ENCODE results near the gene MT1X.
A peak's percentile ranks its signal among the peaks of the same experiment; 100 is the strongest.

Gene MT1X

DNA sequence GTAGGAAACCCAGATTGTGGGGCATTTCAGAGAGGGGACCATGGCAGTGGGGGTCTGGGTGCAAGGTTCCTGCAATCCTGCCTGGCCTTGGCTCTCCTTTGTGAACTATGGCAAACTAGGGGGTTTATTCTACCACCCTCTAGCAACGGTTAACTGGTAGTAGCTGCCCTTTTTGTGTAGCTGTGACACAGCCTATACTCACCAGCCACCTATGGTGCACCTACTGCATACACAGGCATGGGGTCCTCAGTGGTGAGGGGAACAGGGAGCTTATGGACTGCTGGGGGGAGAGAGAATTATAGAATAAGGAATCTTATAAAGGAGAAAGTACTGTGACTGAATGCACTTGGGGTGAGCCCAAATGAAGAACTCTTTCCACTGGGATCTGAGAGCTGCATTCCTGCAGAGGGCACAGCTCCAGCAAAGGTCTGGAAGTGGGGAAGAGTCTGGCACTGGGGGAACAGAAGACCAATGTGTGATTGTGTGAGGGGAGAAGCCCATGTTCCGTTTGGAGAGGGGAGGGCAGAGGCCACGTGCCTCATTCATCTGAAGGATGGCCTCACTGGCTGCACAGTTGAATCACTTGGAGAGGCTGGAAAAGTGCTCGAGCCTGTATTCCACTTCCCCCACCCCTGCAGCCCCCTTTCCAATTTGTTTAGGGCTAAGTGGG, 2.1 kb downstream of the MT1X start:
- peak overlapping the region; percentile 87 for H3K4me2 ChIP-seq (ENCODE audit: low read length)
- H3K27me3 ChIP-seq (ENCODE audit: control insufficient read depth, insufficient read depth, low read length), result no peaks in the 10 kb centered on the region
- H3K9me3 ChIP-seq (replicated peaks; ENCODE audit: low read length), result no peaks in the 10 kb centered on the region
- H3K9ac ChIP-seq (ENCODE audit: low read depth, low read length), result no peak overlapping the region
- H3K36me3 ChIP-seq (ENCODE audit: insufficient read depth, low read length), result no peaks in the 10 kb centered on the region
- no peak overlapping the region for H3K4me3 ChIP-seq (ENCODE audit: low read length)
- H3K4me1 ChIP-seq (ENCODE audit: control insufficient read depth, insufficient read depth, low read length), result peaks cover 32% of the 10 kb centered on the region

DNA sequence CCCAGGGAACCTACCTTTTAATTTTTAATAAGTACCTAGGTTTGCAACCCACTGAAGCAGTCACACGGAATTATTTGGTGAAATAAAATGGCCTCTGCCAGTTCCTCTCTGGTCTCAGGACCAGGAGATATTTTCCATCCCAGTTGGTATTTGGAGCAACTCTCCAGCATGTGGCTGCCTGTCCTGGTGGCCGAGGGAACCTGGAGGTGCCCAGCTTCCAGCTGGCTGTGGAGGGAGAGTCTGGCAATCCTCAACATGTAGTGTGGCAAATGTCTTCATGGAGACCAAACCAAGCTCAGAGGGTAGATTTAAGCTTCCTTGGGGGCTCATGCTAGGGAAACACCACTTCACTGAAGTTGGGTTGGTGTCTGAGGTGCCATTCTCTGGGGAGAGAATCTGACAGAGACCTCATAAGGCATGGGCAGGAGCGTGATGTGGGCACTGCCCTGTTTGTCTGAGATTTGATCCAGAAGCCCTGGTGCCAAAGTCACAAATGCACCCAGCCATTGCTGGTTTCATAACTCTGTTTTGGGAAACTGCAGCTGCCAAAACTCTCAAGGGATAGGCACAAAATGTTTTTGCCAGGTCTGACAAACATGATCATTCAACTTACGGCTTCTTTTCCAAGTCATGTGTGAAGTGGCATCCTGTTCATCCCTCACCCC, 2.8 kb downstream of the MT1X start:
- no peaks in the 10 kb centered on the region for H3K9me3 ChIP-seq (replicated peaks; ENCODE audit: low read length)
- no peaks in the 10 kb centered on the region for H3K36me3 ChIP-seq (ENCODE audit: insufficient read depth, low read length)

DNA sequence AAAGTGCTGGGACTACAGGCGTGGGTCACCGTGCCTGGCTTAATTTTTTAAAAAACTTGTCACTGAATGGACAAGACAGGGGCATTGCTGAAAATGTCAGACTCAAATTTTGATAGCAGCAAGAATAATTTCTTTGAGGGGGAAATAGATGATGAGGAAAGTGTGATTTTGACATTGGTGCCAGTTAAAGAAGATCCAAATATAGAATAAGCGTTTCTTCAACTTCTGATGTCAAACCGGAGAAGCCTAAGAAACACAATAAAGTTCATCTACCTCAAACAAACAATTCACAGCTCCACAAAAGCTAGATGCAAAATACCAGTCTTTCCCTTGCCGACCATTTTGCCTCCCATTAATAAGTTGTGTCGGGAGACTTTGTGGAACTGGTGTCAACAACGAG, 4.5 kb downstream of the MT1X start:
- Histone ChIP-seq H3K9me3 (replicated peaks; ENCODE audit: low read length) (no peaks in the 10 kb centered on the region), H3K36me3 (ENCODE audit: insufficient read depth, low read length) (no peaks in the 10 kb centered on the region), H3K9ac (ENCODE audit: low read depth, low read length) (no peak overlapping the region), H3K4me3 (ENCODE audit: low read length) (no peak overlapping the region), H3K27me3 (ENCODE audit: control insufficient read depth, insufficient read depth, low read length) (no peaks in the 10 kb centered on the region), H3K4me2 (ENCODE audit: low read length) (no peak overlapping the region), H3K4me1 (ENCODE audit: control insufficient read depth, insufficient read depth, low read length) (peaks cover 36% of the 10 kb centered on the region)

More for the DNA sequence above, 2.8 kb downstream of the MT1X start:
- H3K4me2 ChIP-seq (ENCODE audit: low read length), result peak overlapping the region; percentile 87
- no peak overlapping the region for H3K4me3 ChIP-seq (ENCODE audit: low read length)
- no peaks in the 10 kb centered on the region for H3K27me3 ChIP-seq (ENCODE audit: control insufficient read depth, insufficient read depth, low read length)
- no peak overlapping the region for H3K9ac ChIP-seq (ENCODE audit: low read depth, low read length)
- peaks cover 37% of the 10 kb centered on the region for H3K4me1 ChIP-seq (ENCODE audit: control insufficient read depth, insufficient read depth, low read length)

DNA sequence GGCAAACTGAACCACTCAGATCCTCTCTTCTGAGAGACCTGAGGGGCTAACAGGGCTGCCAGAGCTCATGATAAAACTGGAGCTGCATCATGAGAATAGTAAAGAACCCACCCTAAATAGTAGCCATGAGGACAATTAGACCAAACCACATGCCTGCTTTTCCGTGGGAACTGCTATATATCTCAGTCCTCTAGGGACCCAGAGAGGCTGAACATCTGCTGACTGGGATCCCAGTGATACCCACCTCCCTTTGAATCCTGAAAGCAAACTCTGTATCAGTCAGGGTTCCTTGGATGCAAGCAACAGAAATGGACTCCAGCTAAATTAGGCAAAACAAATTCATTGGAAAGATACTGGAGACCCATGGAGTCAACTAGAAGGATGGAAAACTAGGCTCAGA, 6.5 kb downstream of the MT1X start:
- Histone ChIP-seq H3K4me1 (ENCODE audit: control insufficient read depth, insufficient read depth, low read length) (peaks cover 26% of the 10 kb centered on the region), H3K27me3 (ENCODE audit: control insufficient read depth, insufficient read depth, low read length) (no peaks in the 10 kb centered on the region), H3K9me3 (replicated peaks; ENCODE audit: low read length) (no peaks in the 10 kb centered on the region)

DNA sequence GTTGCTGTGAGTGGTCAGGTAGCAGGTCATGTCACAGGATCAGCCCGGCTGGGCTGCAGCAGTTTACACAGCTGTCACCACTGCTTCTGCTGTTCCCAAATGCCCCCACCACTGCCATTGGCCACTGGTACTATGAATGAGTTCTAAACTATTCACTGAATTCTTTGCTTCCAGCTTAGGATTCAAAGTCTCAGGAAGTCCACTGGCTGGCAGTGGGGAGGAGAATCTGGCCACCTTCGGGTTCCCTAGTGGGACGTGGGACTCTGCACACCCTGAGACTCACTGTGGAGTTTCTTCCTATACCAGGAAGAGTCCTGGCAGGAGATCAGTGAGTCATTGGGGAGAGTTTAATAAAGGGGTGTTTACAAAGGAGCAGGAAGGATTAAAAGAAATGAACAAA, 6.9 kb downstream of the MT1X start:
- H3K9me3 ChIP-seq (replicated peaks; ENCODE audit: low read length), result no peaks in the 10 kb centered on the region
- H3K36me3 ChIP-seq (ENCODE audit: insufficient read depth, low read length), result no peaks in the 10 kb centered on the region
- H3K27me3 ChIP-seq (ENCODE audit: control insufficient read depth, insufficient read depth, low read length), result no peaks in the 10 kb centered on the region
- no peak overlapping the region for H3K4me3 ChIP-seq (ENCODE audit: low read length)
- H3K4me2 ChIP-seq (ENCODE audit: low read length), result peak overlapping the region; percentile 3
- no peak overlapping the region for H3K9ac ChIP-seq (ENCODE audit: low read depth, low read length)
- H3K4me1 ChIP-seq (ENCODE audit: control insufficient read depth, insufficient read depth, low read length), result peaks cover 22% of the 10 kb centered on the region

More for the DNA sequence above, 6.5 kb downstream of the MT1X start:
- no peak overlapping the region for H3K9ac ChIP-seq (ENCODE audit: low read depth, low read length)
- peak overlapping the region; percentile 3 for H3K4me2 ChIP-seq (ENCODE audit: low read length)
- no peaks in the 10 kb centered on the region for H3K36me3 ChIP-seq (ENCODE audit: insufficient read depth, low read length)
- H3K4me3 ChIP-seq (ENCODE audit: low read length), result no peak overlapping the region

DNA sequence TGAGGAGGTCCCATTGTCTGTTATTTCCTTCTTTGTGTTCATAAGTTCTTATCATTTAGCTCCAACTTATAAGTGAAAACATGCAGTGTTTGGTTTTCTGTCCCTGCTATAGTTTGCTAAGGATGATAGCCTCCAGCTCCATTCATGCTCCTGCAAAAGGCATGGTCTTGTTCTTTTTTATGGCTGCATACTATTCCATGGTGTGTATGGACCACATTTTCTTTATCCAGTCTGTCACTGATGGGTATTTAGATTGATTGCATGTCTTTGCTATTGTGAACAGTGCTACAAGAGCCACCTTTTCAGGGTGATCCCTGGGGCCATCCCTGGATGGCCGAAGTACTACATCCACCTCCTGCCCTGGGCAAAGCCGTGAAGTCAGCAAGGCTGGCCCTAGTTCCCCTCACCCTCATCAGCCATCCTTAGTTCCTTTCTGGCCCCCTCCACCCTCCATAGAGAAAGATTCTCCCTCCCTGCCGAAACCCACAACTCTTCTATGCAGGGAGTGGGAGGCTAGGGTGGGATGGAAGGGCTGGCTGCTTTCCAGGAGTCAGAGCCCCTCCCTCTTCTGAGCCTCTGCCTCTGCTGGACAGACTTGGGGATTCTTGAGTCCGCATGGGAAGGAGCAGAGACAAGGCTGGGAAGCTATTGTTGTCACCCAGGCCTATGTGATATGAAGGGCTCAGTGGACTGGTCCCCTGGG, 8.3 kb downstream of the MT1X start:
- Histone ChIP-seq H3K4me2 (ENCODE audit: low read length) (no peak overlapping the region), H3K27me3 (ENCODE audit: control insufficient read depth, insufficient read depth, low read length) (no peaks in the 10 kb centered on the region), H3K9ac (ENCODE audit: low read depth, low read length) (no peak overlapping the region), H3K4me3 (ENCODE audit: low read length) (no peak overlapping the region), H3K4me1 (ENCODE audit: control insufficient read depth, insufficient read depth, low read length) (peaks cover 16% of the 10 kb centered on the region), H3K36me3 (ENCODE audit: insufficient read depth, low read length) (no peaks in the 10 kb centered on the region), H3K9me3 (replicated peaks; ENCODE audit: low read length) (no peaks in the 10 kb centered on the region)

DNA sequence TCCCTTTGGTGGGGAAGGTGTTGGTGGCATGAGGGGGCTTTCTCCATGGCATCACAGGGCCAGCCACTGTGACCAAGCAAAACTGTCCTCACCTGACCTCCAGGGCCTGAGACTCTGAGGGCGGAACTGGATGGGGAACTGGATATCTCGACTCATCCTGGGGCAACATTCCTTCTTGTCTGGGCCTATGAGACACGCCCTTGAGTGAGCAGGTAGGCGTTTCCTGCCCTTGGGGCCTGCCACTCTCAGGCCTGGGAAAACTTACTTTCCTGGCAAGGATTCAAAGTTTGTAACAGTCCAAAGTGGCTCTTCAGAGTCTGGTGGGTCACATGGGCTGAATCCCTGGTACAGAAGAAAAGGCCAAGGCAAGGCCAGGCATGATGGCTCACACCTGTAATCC, 9.6 kb downstream of the MT1X start:
- Histone ChIP-seq H3K9me3 (replicated peaks; ENCODE audit: low read length) (no peaks in the 10 kb centered on the region), H3K27me3 (ENCODE audit: control insufficient read depth, insufficient read depth, low read length) (no peaks in the 10 kb centered on the region), H3K36me3 (ENCODE audit: insufficient read depth, low read length) (no peaks in the 10 kb centered on the region)

DNA sequence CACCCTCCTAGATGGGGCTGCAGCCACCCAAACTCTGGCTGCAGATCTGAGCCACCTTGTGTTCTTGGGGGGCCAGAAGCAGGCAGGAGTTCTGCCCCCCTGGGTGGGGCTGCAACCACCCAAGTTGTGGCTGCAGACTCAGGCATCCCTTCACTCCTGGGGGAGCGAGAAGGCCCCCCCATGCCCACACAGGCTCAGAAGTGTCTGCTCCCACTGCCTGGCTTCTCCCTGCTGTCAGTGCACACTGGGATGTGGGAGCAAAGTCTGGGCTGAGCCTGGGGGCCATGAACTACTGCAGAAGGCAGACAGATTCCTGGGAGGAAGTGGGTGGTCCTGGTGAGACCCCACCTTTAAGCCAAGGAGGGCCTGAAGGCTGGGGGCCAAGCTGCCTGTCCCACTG, 13.0 kb downstream of the MT1X start:
- no peak overlapping the region for H3K9ac ChIP-seq (ENCODE audit: low read depth, low read length)
- H3K36me3 ChIP-seq (ENCODE audit: insufficient read depth, low read length), result no peaks in the 10 kb centered on the region

More for the DNA sequence above, 9.6 kb downstream of the MT1X start:
- Histone ChIP-seq H3K4me1 (ENCODE audit: control insufficient read depth, insufficient read depth, low read length) (peaks cover 16% of the 10 kb centered on the region), H3K9ac (ENCODE audit: low read depth, low read length) (no peak overlapping the region), H3K4me2 (ENCODE audit: low read length) (no peak overlapping the region), H3K4me3 (ENCODE audit: low read length) (no peak overlapping the region)

DNA sequence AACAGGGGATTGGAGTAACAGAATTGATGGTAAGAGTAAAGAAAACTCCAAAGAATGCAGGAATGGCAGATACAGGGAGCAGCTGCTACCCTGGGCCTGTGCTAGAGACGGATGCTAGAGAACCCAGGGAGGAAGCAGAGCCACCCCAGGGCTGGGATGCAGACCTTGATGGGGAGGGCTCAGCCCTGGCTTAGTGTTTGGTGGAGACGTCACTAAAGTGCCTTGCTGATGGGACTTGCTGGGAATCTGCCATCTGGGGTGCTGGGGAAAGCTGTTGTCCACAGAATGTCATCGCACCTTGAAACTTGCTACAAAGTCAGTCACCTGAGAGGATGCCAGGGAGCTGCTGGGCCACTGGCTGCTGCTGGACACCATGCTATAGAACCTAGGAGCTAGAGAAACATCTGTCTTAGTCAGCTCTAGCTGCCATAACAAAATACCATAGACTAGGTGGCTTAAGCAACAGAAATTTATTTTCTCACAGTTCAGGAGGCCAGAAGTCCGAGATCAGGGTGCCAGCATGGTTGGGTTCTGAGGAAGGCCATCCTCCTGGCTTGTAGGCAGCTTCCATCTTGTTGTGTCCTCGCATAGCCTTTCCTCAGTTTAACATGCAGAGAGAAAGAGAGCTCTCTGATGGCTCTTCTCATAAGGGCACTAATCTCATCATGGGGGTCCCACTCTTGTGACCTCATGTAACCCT, 15.3 kb downstream of the MT1X start:
- H3K4me2 ChIP-seq (ENCODE audit: low read length), result no peak overlapping the region
- H3K27me3 ChIP-seq (ENCODE audit: control insufficient read depth, insufficient read depth, low read length), result no peaks in the 10 kb centered on the region
- H3K4me3 ChIP-seq (ENCODE audit: low read length), result no peak overlapping the region
- no peaks in the 10 kb centered on the region for H3K36me3 ChIP-seq (ENCODE audit: insufficient read depth, low read length)
- H3K9ac ChIP-seq (ENCODE audit: low read depth, low read length), result no peak overlapping the region
- H3K9me3 ChIP-seq (replicated peaks; ENCODE audit: low read length), result no peaks in the 10 kb centered on the region
- peaks cover 4% of the 10 kb centered on the region for H3K4me1 ChIP-seq (ENCODE audit: control insufficient read depth, insufficient read depth, low read length)

More for the DNA sequence above, 13.0 kb downstream of the MT1X start:
- no peaks in the 10 kb centered on the region for H3K9me3 ChIP-seq (replicated peaks; ENCODE audit: low read length)
- peaks cover 4% of the 10 kb centered on the region for H3K4me1 ChIP-seq (ENCODE audit: control insufficient read depth, insufficient read depth, low read length)
- no peaks in the 10 kb centered on the region for H3K27me3 ChIP-seq (ENCODE audit: control insufficient read depth, insufficient read depth, low read length)
- H3K4me3 ChIP-seq (ENCODE audit: low read length), result no peak overlapping the region
- H3K4me2 ChIP-seq (ENCODE audit: low read length), result no peak overlapping the region

DNA sequence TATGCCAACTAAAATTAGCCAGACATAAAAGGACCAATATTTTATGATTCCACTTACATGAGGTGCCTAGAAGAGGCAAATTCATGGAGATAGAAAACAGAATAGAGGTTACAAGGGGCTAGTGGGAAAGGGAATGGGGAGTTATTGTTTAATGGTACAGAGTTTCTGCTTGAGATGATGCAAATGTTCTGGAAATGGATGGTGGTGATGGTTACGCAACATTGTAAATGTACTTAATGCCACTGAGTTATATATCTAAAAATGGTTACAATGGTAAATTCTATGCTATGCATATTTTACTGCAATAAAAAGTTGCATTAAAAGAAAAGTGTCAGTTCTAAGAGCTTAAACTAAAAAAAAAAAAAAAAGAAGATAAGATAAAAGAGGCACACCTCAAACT, 17.9 kb downstream of the MT1X start:
- H3K4me3 ChIP-seq (ENCODE audit: low read length), result no peak overlapping the region
- H3K9ac ChIP-seq (ENCODE audit: low read depth, low read length), result no peak overlapping the region
- no peaks in the 10 kb centered on the region for H3K27me3 ChIP-seq (ENCODE audit: control insufficient read depth, insufficient read depth, low read length)
- H3K4me2 ChIP-seq (ENCODE audit: low read length), result no peak overlapping the region
- no peaks in the 10 kb centered on the region for H3K9me3 ChIP-seq (replicated peaks; ENCODE audit: low read length)
- H3K36me3 ChIP-seq (ENCODE audit: insufficient read depth, low read length), result no peaks in the 10 kb centered on the region
- peaks cover 4% of the 10 kb centered on the region for H3K4me1 ChIP-seq (ENCODE audit: control insufficient read depth, insufficient read depth, low read length)

DNA sequence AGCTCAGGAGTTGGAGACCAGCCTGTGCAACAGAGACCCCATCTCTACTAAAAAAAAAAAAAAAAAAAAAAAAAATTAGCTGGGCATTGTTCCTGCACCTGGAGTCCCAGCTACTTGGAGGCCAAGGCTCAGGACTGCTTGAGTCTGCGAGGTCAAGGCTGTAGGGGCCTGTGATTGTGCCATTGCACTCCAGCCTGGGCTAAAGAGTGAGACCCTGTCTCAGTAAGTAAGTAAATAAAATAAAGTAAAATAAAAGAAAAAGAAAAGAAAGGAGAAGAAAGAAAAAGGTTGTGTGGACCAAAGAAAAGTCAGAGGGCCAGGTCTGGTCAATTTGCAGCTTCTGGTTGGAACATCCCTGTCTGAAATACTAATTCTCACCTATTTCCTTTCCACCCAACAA, 18.4 kb downstream of the MT1X start:
- Histone ChIP-seq H3K27me3 (ENCODE audit: control insufficient read depth, insufficient read depth, low read length) (no peaks in the 10 kb centered on the region), H3K4me3 (ENCODE audit: low read length) (no peak overlapping the region), H3K9me3 (replicated peaks; ENCODE audit: low read length) (no peaks in the 10 kb centered on the region), H3K9ac (ENCODE audit: low read depth, low read length) (no peak overlapping the region), H3K4me1 (ENCODE audit: control insufficient read depth, insufficient read depth, low read length) (peaks cover 4% of the 10 kb centered on the region), H3K4me2 (ENCODE audit: low read length) (no peak overlapping the region), H3K36me3 (ENCODE audit: insufficient read depth, low read length) (no peaks in the 10 kb centered on the region)

Measured in skeletal muscle satellite cell (primary cell).